Measurements from ENCODE around the gene PHLDA2. TPM values are rescaled to one million over a fixed set of nuclear protein-coding genes. Genes with fewer than 3 reads are reported as not detected.

The PHLDA2 gene
- total and polyA plus RNA-seq, 9 of the 15 experiments (the other 6 are each of a cell fraction or from before 2014, with no cell fraction given), result 0.43 to 42.4 (median 4.7) TPM

DNA sequence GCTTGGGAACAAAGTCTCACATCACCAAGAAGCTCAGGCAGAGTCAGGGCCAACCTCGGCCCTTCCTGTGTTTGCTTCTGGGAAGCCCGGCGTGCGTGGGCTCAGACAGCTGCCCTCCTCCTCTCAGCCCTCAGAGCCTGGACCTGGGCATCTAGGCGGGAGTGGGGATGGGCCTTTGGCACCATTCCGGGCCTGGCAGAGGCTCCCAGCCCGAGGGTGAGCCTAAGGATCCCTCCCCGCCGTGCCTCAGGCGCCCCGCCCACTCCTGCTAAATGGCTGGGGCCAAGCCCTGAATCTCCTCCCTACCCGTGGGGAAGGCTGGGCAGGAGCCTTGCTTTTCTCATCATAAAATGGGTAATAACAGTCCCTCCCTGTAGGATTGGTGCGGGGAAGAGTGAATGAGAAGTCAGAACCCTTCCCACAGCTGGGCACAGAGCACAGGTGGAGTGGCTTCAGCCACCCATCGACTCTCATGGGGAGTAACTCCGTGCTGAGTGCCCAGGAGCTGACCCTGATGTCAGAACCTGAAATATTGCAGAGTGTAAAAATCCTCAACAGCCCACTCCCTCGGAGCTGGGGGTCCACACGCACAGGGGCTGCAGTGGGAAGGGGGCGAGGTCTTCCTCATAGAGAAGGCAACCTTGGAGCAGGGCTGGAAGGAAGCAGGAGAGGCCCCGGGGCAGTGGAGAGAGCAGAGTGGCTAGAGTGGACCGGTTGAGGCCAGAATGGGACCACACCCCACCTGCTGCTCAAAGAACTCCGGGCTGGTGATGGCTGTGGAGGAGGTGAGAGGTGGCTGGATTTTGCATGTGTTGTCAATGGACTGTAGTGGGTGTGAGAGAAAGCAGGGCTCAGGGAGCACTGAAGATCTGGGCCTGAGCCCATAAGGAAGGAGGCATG, 24.8 kb downstream of the PHLDA2 start (continued):
- TF ChIP-seq ZNF76 (CRISPR knock-in tag; IDR thresholded peaks at IDR 0.05; ENCODE audit: borderline replicate concordance) (no peak), NCOA6 (IDR thresholded peaks at IDR 0.05) (no peak)

DNA sequence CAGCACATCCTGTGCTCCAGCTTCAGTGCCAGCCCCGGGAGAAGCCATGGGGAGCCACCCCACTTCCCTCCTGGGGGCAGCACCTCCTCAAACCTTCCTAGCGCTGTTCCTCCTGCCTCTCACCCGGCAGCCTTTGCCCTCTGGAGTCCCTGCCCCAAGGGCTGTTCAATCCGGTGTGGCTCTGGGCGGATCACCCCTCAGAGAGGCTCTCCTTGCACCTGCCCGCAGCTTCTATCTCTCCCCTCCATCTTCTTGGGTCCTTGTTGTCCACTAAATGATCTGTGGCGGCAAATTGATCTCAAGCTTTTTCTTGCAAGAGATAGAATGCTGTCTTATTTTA, 25.6 kb downstream of the PHLDA2 start:
- no peak overlapping the region for H3K4me2 ChIP-seq (ENCODE audit: insufficient read depth, low read length)
- no peak for FAIRE-seq
- no peak overlapping the region for H3K4me3 ChIP-seq
- no peak for ATAC-seq
- ChIA-PET CTCF (ENCODE audit: low intra/inter-chr PET ratio) (no interaction called here), POLR2A (interaction anchor here (1.0 kb wide), 1 partner anchor 10 kb away, joined by 5 read pairs; no protein-coding TSS in a partner anchor)
- H3K9ac ChIP-seq (ENCODE audit: insufficient read depth in 1 of 2, low read depth in 2 of 2, low read length in 2 of 2), result peak overlapping the region in 1 of 2 experiments; percentile 92; a peak in 1 of 4 replicates
- H2AFZ ChIP-seq (ENCODE audit: low read depth, low read length), result no peak overlapping the region
- no peaks in the 10 kb centered on the region for H3K9me3 ChIP-seq (replicated peaks; ENCODE audit: control insufficient read depth, insufficient read depth, low read depth, low read length)
- no peaks in the 10 kb centered on the region for H4K20me1 ChIP-seq (replicated peaks; ENCODE audit: control insufficient read depth, insufficient read depth, low read length)
- in situ Hi-C loops (cut with MboI) (no loop called here), intact Hi-C loops (cut with micrococcal nuclease) (no loop called here)
- H3K36me3 ChIP-seq (ENCODE audit: control insufficient read depth, insufficient read depth, low read length), result no peaks in the 10 kb centered on the region
- H3K9me1 ChIP-seq (ENCODE audit: control insufficient read depth, insufficient read depth, low read length), result no peaks in the 10 kb centered on the region
- 86% methylated on average over 7 of the region's 7 CpGs for WGBS (ENCODE audit: insufficient coverage, low coverage, missing lambda C conversion rate)
- TF ChIP-seq TEAD1 (CRISPR knock-in tag; IDR thresholded peaks at IDR 0.05), result no peak
- no peak for TF ChIP-seq PATZ1 (CRISPR knock-in tag; IDR thresholded peaks at IDR 0.05; ENCODE audit: borderline replicate concordance)
- no peak for TF ChIP-seq ZNF280B (CRISPR knock-in tag; IDR thresholded peaks at IDR 0.05)
- no peak for TF ChIP-seq ETV6 (IDR thresholded peaks at IDR 0.05; ENCODE audit: borderline replicate concordance in 1 of 2, low read depth in 2 of 2, low read length in 1 of 2)
- no peak for TF ChIP-seq ETV6 (CRISPR knock-in tag; IDR thresholded peaks at IDR 0.05; ENCODE audit: borderline replicate concordance)
- no peak for TF ChIP-seq MCM7 (IDR thresholded peaks at IDR 0.05)
- TF ChIP-seq SP1 (CRISPR knock-in tag; IDR thresholded peaks at IDR 0.05), result no peak
- TF ChIP-seq ZFP30 (CRISPR knock-in tag; IDR thresholded peaks at IDR 0.05; ENCODE audit: borderline replicate concordance), result no peak
- no TSS peak for BruUV-seq (replicated peaks)
- H3K4me1 ChIP-seq (replicated peaks in 1 of 2; ENCODE audit: control insufficient read depth in 2 of 2, insufficient read depth in 2 of 2, low read length in 2 of 2), result peaks cover 28 to 62% of the 10 kb centered on the region in 2 experiments
- no peak overlapping the region for H3K27ac ChIP-seq (ENCODE audit: extremely low read depth, low read depth, low read length)
- H3K79me2 ChIP-seq (ENCODE audit: control insufficient read depth, insufficient read depth, low read length), result 0 out of 3 replicates have a peak, but pooled peaks cover 2% of the 10 kb centered on the region
- DNase-seq (ENCODE audit: extremely low read depth in 1 of 4, low spot score in 3 of 4), result no peak
- H3K27me3 ChIP-seq (ENCODE audit: control insufficient read depth in 2 of 2, insufficient read depth in 2 of 2, low read length in 2 of 2), result no peaks in the 10 kb centered on the region

Measured in K562 (cell line).